OCI-LY7 (cell line): ENCODE data around the gene MEST.

ENCODE experiments used
- CTCF ChIP-seq: fragments of 200-600 bp; sonication (generic); conservative IDR thresholded peaks from 2 replicates; pipeline ENCODE4 v1.5.1; 2014; ENCODE audit warnings: mild to moderate bottlenecking, antibody characterized with exemption, low read length, moderate library complexity, mixed read lengths
- EZH2phosphoT487 ChIP-seq: fragments of 200-600 bp; sonication (generic); IDR thresholded peaks from 2 replicates; pipeline ENCODE4 v1.6.1; 2018; ENCODE audit warnings: low read depth, borderline replicate concordance, mild to moderate bottlenecking, mixed run types, antibody characterized with exemption, low read length, moderate library complexity, mixed read lengths

DNA sequence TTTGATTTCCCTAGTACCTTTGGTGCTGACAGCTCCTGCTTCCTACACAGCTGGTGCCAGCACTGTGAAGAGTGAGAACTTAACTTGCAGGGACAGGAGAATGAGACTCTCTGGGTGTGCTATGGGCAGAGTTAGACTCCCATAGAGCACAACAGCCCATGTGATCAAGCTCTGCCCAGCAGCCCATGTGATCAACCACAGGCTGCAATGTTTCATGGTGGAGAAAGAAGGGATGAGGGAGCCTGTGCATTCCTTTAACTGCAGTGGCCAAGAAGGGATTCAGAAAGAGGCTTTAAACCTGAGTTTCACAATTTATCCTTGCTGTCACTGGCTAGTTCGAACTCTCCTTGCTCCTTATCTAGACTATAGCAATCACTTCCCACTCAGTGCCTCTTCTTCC lies 10.0 kb upstream of the MEST start:
- TF ChIP-seq EZH2phosphoT487 (no peak), CTCF (no peak)
